Stomach smooth muscle (tissue), 2 donors: ENCODE data around the gene MAB21L4.

ENCODE experiments used
- H3K27ac ChIP-seq: one replicate; pipeline ENCODE4 v1.7.0; 2013; ENCODE audit warnings: mild to moderate bottlenecking, low read length, inconsistent platforms
- H3K27me3 ChIP-seq, 2 donors: one replicate each; pipeline ENCODE4 v1.7.0; 2013; ENCODE audit warnings: low read length in 2 of 2; ENCODE audit not compliant: insufficient read depth in 2 of 2, control insufficient read depth in 1 of 2
- H3K36me3 ChIP-seq, 2 donors: one replicate each; pipeline ENCODE4 v1.7.0; 2013; ENCODE audit warnings: low read length in 2 of 2; ENCODE audit not compliant: control insufficient read depth in 2 of 2, insufficient read depth in 2 of 2
- H3K4me1 ChIP-seq: one replicate; pipeline ENCODE4 v1.7.0; 2013; ENCODE audit warnings: low read length; ENCODE audit not compliant: control insufficient read depth, insufficient read depth
- H3K4me3 ChIP-seq, 2 donors: one replicate each; pipeline ENCODE4 v1.7.0; 2013; ENCODE audit warnings: low read length in 2 of 2
- H3K9ac ChIP-seq, 2 donors: one replicate each; pipeline ENCODE4 v1.7.0; 2013; ENCODE audit warnings: low read length in 2 of 2, mild to moderate bottlenecking in 1 of 2
- H3K9me3 ChIP-seq, 2 donors: one replicate each; pipeline ENCODE4 v1.7.0; 2013; ENCODE audit warnings: low read length in 2 of 2; ENCODE audit not compliant: control insufficient read depth in 2 of 2
- donor health status: healthy.
- donor health status: Pancreatic carcinoma.

The MAB21L4 gene

DNA sequence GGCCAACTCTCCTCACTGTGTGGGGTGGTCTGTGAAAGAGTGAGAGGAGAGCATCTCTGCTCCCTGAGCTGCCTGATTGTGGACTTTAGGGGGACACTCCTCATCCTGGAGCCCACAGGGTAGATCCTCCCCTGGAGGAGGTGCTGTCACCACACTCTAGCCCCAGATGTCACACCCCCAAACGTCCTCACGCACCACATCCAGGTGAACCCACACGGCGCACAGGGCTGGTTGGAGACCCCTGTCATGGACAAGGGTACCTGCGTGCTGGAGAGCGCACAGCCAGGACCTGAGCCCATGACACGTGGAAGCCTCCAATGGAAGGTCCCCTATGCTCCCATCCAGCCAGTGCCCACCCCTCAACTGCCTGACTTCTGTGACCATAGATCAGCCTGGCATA lies 16.9 kb downstream of the MAB21L4 start:
- no peaks in the 10 kb centered on the region for H3K4me1 ChIP-seq
- no peaks in the 10 kb centered on the region for H3K27me3 ChIP-seq
- no peak overlapping the region for H3K9ac ChIP-seq
- H3K27ac ChIP-seq = no peak overlapping the region
- H3K9me3 ChIP-seq = no peaks in the 10 kb centered on the region
- no peak overlapping the region for H3K4me3 ChIP-seq
- H3K36me3 ChIP-seq = no peaks in the 10 kb centered on the region

DNA sequence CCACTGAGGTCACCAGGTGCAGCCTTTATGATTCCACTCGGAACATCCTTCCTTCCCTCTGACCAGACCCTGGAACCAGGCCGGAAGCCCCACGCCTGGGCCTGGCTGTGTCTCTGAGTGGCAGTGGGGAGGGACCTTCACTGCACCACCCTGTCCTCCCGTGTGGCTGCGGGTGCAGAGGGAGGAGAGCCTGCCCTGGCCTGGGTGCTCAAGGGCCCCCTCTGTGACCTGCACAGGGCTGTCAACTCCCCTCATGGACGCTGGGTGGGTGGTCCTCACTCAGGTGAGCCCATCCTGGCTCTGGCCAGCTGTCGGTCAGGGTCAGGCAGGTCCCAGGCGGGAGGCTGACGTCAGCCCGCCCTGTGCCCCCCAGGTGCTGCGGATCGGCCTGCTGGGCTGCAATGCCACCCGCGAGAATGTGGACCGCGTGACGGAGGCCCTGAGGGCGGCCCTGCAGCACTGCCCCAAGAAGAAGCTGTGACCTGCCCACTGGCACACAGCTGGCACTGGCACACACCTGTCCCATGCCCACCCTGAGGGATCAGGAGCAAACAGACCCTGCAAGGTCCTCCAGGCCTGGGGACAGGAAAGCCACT lies 17.5 kb downstream of the MAB21L4 start:
- Histone ChIP-seq H3K27me3 (no peaks in the 10 kb centered on the region), H3K9me3 (no peaks in the 10 kb centered on the region), H3K4me3 (no peak overlapping the region), H3K9ac (no peak overlapping the region), H3K36me3 (no peaks in the 10 kb centered on the region), H3K4me1 (no peaks in the 10 kb centered on the region), H3K27ac (no peak overlapping the region)

DNA sequence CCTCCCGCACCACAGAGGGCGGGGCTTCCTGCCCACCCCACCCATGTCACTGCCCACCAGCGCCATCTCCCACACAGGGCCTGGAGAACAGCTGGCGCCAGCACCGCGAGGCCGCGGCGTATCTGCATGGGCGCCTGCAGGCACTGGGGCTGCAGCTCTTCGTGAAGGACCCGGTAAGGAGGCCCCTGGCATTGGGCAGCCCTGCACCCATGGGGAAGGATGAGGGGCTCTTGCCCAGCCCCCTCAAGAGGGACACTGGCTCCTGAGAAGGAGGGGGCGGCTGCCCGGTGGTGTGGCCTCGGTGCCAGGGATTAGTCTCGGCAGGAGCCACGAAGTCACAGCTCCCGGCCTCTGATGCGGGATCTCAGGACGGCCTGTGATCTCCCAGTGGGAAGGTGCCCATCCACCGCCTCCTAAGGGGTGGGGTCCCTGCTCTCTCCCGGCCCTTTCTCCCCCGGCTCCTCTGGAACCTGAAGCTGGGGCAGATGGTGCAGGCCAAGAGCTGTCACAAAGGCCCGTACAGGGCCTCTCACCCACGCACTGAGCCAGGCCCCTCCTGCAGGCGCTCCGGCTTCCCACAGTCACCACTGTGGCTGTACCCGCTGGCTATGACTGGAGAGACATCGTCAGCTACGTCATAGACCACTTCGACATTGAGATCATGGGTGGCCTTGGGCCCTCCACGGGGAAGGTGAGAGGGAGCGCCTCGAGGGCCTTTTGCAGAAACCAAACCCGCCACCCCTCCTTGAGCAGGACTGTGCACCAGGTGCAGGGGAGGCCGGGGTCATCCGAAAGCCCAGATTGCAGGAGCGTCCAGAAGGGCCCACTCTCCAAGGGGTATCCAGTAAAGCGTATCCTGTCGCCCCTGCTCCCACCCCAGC lies 18.3 kb downstream of the MAB21L4 start:
- Histone ChIP-seq H3K27me3 (no peaks in the 10 kb centered on the region), H3K9ac (no peak overlapping the region), H3K4me1 (no peaks in the 10 kb centered on the region), H3K27ac (no peak overlapping the region), H3K4me3 (no peak overlapping the region), H3K9me3 (no peaks in the 10 kb centered on the region), H3K36me3 (no peaks in the 10 kb centered on the region)

DNA sequence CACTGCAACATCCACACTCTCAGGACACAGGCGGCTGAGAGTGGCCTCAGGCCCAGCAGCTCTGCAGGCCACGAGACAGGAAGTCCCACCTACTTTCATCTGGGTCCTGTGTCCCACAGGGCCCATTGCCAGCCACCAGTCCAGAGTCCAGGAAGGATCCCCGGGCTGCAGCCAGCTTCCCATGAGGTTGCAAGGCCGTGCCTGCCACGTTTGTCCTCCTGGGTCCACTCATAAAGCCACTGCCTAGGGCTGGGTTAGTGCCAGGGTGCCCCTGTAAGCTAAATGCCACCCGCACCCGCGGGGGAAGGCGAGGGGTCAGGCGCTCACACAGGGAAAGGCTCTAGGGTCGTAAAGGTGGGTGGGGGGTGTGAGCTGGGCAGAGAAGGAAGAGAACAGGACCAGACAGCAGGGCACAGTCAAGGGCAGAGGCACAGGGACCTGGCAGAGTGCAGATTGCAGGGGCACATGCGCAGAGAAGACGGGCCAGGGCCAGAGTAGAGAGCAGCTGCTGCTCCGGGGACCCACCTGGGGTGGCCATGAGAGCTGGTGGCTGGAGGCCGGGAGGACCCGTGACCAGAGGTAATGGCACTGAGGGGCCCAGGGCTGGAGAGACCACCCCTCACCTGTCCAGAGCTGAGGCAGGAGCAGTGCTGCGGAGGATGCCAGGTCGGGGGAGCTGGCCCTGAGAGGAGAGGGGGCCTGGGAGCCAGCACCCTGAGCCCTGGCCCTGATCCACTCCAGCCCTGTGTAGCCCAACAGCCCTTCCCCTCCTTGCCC lies 19.3 kb downstream of the MAB21L4 start:
- no peaks in the 10 kb centered on the region for H3K4me1 ChIP-seq
- H3K9me3 ChIP-seq = no peaks in the 10 kb centered on the region
- no peak overlapping the region for H3K4me3 ChIP-seq
- H3K36me3 ChIP-seq = no peaks in the 10 kb centered on the region
- no peak overlapping the region for H3K9ac ChIP-seq
- no peak overlapping the region for H3K27ac ChIP-seq
- no peaks in the 10 kb centered on the region for H3K27me3 ChIP-seq

DNA sequence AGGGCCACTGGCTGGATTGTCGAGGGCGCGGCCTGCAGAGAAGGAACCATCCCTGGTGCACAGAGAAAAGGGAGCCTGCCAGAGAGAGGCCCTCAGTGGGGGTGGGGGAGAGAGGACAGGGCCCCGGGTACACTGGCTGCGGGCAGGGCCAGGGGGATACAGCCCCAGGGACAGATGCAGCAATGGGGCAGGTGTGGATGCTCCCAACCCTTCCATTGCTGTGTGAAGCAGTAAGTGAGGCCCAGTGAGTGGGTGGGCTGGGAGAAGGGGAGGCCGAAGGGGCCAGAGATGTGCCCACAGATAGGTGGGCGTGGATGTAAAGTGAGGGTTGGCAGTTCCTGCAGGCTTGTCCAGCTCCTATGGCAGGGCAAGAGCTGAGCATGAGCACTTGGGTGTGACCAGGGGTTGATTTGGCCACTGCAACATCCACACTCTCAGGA lies 19.9 kb downstream of the MAB21L4 start:
- Histone ChIP-seq H3K9ac (no peak overlapping the region), H3K27me3 (no peaks in the 10 kb centered on the region), H3K4me1 (no peaks in the 10 kb centered on the region), H3K36me3 (no peaks in the 10 kb centered on the region), H3K9me3 (no peaks in the 10 kb centered on the region), H3K27ac (no peak overlapping the region), H3K4me3 (no peak overlapping the region)

DNA sequence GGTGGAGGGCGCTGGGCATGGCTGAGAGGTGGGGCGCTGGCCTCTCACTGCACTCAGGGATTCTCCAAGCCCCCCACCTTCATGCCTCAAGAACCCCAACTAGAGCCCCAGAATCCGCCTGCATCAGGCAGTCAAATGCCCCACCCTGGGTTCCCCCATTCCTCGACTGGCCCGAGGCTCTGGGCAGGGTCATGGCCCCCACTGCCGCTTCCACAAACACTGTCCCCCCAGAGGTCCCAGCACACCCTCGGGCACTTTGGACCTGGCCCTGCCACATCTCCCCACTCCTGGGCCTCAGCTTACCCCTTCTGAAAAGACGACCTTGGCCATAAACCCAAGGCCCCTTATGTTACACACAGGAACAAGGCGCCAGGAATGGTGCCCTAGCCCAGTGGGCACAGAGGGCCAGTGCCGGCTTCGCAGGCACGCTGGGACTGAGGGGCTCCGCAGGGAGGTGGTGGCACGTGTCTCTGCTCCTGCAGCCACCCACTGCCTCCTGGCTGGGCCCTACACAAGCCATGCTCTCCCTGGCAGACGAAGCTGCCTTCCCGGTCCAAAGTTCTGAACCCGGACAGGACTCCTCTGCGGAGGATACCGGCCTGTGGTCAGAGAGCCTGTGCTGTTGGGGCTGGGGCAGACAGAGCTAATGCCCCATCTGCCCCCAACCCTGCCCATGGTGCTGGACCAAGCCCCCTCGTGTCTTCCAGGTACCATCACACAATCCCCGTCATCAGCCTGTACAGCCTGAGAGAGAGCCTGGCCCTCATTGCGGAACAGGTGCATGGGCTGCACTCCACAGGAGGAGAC lies 20.5 kb downstream of the MAB21L4 start:
- no peaks in the 10 kb centered on the region for H3K4me1 ChIP-seq
- H3K27me3 ChIP-seq = no peaks in the 10 kb centered on the region
- no peaks in the 10 kb centered on the region for H3K36me3 ChIP-seq
- no peaks in the 10 kb centered on the region for H3K9me3 ChIP-seq
- no peak overlapping the region for H3K9ac ChIP-seq
- H3K4me3 ChIP-seq = no peak overlapping the region
- no peak overlapping the region for H3K27ac ChIP-seq

DNA sequence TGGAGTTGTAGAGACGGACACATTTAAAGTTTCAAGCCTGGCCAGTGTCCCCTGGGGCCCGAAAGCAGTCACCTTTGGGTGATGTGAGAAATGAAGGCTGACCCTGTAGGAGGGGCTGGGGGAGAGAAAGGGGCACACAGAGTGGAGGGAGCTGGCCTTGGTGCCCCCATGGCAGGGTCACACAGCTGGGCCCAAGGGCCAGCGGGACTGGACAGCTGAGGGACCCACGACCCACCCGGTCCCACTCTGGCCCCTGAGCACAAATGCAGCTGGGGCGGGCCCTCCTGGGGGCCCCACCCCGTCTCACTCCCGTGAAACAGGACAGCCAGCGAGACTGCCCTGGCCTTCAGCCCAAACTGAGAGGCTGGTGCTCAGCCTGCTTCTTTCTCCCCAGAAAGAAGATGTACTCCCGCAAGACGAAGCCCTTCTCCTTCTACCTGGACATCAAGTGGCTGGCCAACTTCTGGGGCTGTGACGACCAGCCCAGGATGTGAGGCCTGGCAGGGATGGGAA lies 21.2 kb downstream of the MAB21L4 start:
- H3K9me3 ChIP-seq = no peaks in the 10 kb centered on the region
- H3K4me3 ChIP-seq = no peak overlapping the region
- H3K27ac ChIP-seq = no peak overlapping the region
- H3K36me3 ChIP-seq = no peaks in the 10 kb centered on the region
- no peaks in the 10 kb centered on the region for H3K27me3 ChIP-seq
- no peaks in the 10 kb centered on the region for H3K4me1 ChIP-seq
- H3K9ac ChIP-seq = no peak overlapping the region

DNA sequence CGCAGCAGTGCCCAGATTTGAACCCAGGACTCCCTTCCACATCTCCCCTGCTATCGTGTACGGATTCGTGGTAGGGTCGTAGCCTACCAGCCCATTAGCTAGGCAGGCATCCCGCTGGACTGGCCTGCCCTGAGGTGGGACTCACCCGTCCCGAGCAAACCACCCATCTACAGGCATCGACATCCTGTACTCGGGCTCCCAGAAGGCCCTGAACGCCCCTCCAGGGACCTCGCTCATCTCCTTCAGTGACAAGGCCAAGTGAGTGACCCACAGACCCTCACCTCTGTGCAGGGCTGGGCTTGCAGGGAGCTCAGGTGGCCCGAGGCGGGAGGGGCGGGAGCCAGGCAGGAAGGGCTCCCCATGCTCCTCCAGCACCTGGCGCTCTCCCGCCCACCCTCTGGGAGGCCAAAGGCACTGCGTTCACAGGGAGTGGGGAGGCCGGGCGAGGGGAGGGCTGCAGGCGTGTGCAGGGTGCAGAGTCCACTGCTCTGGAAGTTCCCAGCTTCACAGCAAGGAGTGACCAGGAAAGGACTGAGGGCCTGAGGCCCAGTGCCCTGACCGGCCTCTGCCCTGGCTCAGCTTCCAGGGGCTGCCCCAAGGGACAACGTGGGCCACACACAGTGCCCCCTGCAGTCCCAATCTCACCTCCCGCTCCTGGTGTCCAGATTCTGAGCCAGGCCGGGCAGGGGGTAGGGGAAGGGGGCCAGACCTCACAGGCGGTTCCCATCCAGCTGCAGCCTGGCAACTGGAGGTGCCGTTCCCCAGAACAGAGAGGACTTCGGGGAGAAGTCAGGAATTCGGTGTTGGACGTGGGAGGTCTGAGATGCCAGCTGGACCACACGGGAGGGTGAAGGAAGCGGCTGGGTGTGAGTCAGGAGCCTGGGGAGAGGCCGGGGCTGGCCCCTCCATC lies 21.9 kb downstream of the MAB21L4 start:
- Histone ChIP-seq H3K9ac (no peak overlapping the region), H3K4me1 (no peaks in the 10 kb centered on the region), H3K9me3 (no peaks in the 10 kb centered on the region), H3K4me3 (no peak overlapping the region), H3K27me3 (no peaks in the 10 kb centered on the region), H3K36me3 (no peaks in the 10 kb centered on the region), H3K27ac (no peak overlapping the region)

DNA sequence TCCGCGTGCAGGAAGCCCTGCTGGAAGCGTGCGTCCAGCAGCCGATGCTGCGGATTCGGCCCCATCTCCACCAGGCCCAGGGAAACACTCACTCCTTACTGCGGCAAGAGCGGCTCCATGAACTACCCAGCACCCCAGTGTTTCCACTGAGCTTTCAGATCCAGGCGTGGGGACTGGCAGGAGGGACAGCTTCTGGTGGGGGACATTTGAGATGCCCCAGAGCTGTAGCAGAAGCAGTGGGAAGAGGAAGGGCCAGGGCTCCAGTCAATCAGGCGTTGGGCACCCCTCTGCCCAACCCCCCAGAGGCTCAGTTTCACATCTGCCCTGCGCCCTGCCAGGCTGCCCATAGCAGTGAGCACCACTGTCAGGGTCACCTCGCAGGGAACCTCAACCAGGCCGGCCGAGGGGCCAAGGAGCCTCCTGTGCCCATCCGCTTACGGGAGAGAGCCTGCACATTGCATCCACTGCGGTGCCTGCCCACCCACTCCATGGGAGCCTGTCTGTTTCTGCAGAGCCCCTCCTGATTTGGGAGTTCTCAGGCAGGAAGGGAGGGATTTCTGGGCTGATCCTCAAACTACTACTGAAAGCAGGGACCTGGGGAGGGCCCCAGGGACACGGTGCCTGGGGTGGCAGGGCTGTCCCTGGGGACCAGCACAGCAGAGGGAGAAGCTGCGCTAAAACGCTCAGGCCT lies 22.7 kb downstream of the MAB21L4 start:
- Histone ChIP-seq H3K27me3 (no peaks in the 10 kb centered on the region), H3K36me3 (no peaks in the 10 kb centered on the region), H3K9me3 (no peaks in the 10 kb centered on the region), H3K4me1 (no peaks in the 10 kb centered on the region), H3K4me3 (no peak overlapping the region), H3K9ac (no peak overlapping the region), H3K27ac (no peak overlapping the region)
